Parathyroid adenoma (tissue), 2 donors: ENCODE measurements around the gene ZYG11B.
"Not testable (repeated sequence)": the region's sequence is repeated elsewhere in the genome, so short reads cannot be mapped to it uniquely, and the experiment has no call there.

Experiments used
- H2AFZ ChIP-seq: fragments of 300-600 bp; sonication (generic); one replicate; pipeline ENCODE4 v1.7.0; 2017; ENCODE audit warnings: antibody characterized with exemption, mild to moderate bottlenecking
- H3K27ac ChIP-seq: fragments of 300-600 bp; sonication (generic); one replicate; pipeline ENCODE4 v1.7.0; 2017
- H3K27me3 ChIP-seq: fragments of 300-600 bp; sonication (generic); one replicate; pipeline ENCODE4 v1.7.0; 2017; ENCODE audit warnings: low read length; ENCODE audit not compliant: control insufficient read depth, insufficient read depth
- H3K36me3 ChIP-seq: fragments of 300-600 bp; sonication (generic); one replicate; pipeline ENCODE4 v1.7.0; 2017; ENCODE audit warnings: low read length; ENCODE audit not compliant: control insufficient read depth, insufficient read depth
- H3K4me1 ChIP-seq: fragments of 300-600 bp; sonication (generic); one replicate; pipeline ENCODE4 v1.7.0; 2017; ENCODE audit warnings: control low read depth
- H3K4me2 ChIP-seq: fragments of 300-600 bp; sonication (generic); one replicate; pipeline ENCODE4 v1.7.0; 2017; ENCODE audit warnings: low read length
- H3K4me3 ChIP-seq: fragments of 300-600 bp; sonication (generic); one replicate; pipeline ENCODE4 v1.7.0; 2017; ENCODE audit warnings: low read depth, low read length
- H3K79me2 ChIP-seq: fragments of 300-600 bp; sonication (generic); one replicate; pipeline ENCODE4 v1.7.0; 2017; ENCODE audit warnings: control low read depth
- H3K9ac ChIP-seq: fragments of 300-600 bp; sonication (generic); one replicate; pipeline ENCODE4 v1.7.0; 2017; ENCODE audit warnings: mild to moderate bottlenecking
- H3K9me3 ChIP-seq: fragments of 300-600 bp; sonication (generic); one replicate; pipeline ENCODE4 v1.7.0; 2017; ENCODE audit warnings: low read length; ENCODE audit not compliant: control insufficient read depth
- TF ChIP-seq, protein P1 (sequence below): fragments of 300-600 bp; sonication (generic); IDR thresholded peaks from one replicate; pipeline ENCODE4 v1.7.0; 2017; ENCODE audit warnings: antibody characterized with exemption, mild to moderate bottlenecking
- donor health status: primary hyperparathyroidism.

Gene ZYG11B

DNA sequence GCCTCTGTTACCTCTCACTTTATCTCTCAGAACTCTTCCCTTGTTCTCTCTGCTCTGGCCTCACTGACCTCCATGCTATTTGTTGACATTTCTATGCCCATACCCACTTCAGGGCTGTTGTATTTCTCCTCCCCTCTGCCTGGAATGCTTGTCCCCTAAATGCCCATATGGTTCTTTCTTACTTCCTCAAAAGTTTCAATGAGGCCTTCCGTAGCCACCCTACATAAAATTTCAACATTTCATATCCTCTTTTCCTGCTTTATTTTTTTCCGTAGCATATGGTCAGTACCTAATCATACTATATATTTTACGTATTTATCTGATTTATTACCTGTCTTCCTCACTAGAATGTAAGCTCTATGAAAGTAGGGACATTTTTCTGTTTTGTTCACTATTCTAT is 69.2 kb downstream of the ZYG11B start:
- TF ChIP-seq, protein P1, sequence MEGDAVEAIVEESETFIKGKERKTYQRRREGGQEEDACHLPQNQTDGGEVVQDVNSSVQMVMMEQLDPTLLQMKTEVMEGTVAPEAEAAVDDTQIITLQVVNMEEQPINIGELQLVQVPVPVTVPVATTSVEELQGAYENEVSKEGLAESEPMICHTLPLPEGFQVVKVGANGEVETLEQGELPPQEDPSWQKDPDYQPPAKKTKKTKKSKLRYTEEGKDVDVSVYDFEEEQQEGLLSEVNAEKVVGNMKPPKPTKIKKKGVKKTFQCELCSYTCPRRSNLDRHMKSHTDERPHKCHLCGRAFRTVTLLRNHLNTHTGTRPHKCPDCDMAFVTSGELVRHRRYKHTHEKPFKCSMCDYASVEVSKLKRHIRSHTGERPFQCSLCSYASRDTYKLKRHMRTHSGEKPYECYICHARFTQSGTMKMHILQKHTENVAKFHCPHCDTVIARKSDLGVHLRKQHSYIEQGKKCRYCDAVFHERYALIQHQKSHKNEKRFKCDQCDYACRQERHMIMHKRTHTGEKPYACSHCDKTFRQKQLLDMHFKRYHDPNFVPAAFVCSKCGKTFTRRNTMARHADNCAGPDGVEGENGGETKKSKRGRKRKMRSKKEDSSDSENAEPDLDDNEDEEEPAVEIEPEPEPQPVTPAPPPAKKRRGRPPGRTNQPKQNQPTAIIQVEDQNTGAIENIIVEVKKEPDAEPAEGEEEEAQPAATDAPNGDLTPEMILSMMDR: no peak
- Histone ChIP-seq H3K4me1 (no peaks in the 10 kb centered on the region), H3K4me3 (no peak overlapping the region), H3K27me3 (no peaks in the 10 kb centered on the region), H3K9ac (no peak overlapping the region), H2AFZ (no peak overlapping the region), H3K4me2 (no peak overlapping the region), H3K27ac (no peak overlapping the region), H3K9me3 (no peaks in the 10 kb centered on the region), H3K79me2 (no peaks in the 10 kb centered on the region), H3K36me3 (no peaks in the 10 kb centered on the region)

DNA sequence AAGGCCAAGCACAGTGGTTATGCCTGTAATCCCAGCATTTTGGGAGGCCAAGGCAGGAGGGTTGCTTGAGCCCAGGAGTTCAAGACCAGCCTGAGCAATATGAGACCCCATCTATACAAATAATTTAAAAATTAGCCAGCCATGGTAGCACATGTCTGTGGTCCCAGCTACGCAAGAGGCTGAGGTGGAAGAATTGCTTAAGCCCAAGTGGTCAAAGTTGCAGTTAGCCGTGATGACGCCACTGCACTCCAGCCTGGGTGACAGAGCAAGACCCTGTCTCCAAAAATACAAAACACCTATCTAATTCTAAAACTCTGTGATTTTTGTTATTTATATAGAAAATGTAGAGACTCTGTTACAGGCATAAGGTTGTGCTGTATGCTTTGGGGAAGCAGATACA is 72.1 kb downstream of the ZYG11B start:
- TF ChIP-seq, protein P1: no peak
- Histone ChIP-seq H3K4me3 (no peak overlapping the region), H3K27ac (no peak overlapping the region), H3K4me1 (no peaks in the 10 kb centered on the region), H3K79me2 (no peaks in the 10 kb centered on the region), H3K9me3 (no peaks in the 10 kb centered on the region), H3K4me2 (no peak overlapping the region), H3K27me3 (no peaks in the 10 kb centered on the region), H2AFZ (no peak overlapping the region), H3K9ac (no peak overlapping the region), H3K36me3 (no peaks in the 10 kb centered on the region)

DNA sequence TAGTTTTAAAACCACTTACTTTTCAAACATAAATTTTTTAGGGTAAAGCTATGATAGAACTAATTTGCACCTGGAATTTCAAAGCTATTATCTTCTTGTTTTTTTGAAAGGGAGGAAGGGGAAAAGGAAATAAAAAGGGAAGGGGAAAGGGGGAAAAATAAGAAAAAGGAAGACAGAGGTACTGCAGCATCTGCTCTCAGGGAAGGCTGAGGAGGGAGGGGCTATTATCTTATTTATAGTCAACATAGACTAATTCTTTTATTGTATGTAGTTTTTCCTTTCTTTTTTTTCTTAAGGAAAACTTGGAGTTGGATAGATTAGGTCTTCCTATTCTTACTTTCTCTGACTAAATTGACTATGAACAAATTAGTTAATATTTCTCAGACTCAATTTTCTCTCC is 74.8 kb downstream of the ZYG11B start:
- Histone ChIP-seq H3K27me3 (no peaks in the 10 kb centered on the region), H3K36me3 (no peaks in the 10 kb centered on the region)

DNA sequence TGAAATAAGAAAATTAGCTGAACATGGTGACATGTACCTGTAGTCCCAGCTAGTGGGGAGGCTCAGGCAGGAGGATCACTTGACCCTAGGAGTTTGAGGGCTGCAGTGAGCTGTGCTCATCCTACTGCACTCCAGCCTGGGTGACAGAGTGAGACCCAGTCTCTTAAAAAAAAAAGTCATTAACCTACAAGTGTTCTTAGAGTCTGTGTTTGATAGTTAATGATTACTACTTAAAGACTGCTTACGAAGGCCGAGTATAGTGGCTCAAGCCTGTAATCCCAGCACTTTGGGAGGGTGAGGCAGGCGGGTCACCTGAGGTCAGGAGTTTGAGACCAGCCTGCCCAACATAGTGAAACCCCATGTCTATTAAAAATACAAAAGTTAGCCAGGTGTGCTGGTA is 77.8 kb downstream of the ZYG11B start:
- H3K9ac ChIP-seq, H3K27ac ChIP-seq, H3K79me2 ChIP-seq, H3K36me3 ChIP-seq, H2AFZ ChIP-seq, H3K4me2 ChIP-seq, H3K4me3 ChIP-seq, H3K27me3 ChIP-seq, H3K4me1 ChIP-seq, H3K9me3 ChIP-seq: not testable (repeated sequence)

More for the DNA sequence above, 74.8 kb downstream of the ZYG11B start:
- no peaks in the 10 kb centered on the region for H3K9me3 ChIP-seq
- H3K4me3 ChIP-seq: no peak overlapping the region
- H3K4me2 ChIP-seq: no peak overlapping the region
- TF ChIP-seq, protein P1: no peak
- H2AFZ ChIP-seq: no peak overlapping the region
- no peaks in the 10 kb centered on the region for H3K4me1 ChIP-seq
- no peak overlapping the region for H3K27ac ChIP-seq
- no peak overlapping the region for H3K9ac ChIP-seq
- no peaks in the 10 kb centered on the region for H3K79me2 ChIP-seq

DNA sequence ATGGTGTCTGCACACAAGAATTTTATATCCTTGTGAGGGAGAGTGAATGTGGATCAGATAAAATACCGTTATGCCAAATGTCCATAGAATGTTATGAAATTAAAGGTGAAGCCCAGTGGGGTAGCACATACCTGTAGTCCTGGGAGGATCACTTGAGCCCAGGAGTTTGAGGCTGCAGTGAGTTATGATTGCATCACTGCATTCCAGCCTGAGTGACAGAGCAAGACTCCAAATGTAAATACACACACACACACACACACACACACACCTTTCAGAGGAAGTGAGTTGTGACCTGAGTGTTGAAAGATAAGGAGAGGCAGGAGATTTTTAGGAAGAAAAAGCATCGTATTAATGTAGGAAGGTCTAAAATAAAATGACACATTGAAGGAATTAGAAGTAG is 88.2 kb downstream of the ZYG11B start:
- TF ChIP-seq, protein P1: no peak
- Histone ChIP-seq H3K36me3 (no peaks in the 10 kb centered on the region), H3K79me2 (no peaks in the 10 kb centered on the region)

DNA sequence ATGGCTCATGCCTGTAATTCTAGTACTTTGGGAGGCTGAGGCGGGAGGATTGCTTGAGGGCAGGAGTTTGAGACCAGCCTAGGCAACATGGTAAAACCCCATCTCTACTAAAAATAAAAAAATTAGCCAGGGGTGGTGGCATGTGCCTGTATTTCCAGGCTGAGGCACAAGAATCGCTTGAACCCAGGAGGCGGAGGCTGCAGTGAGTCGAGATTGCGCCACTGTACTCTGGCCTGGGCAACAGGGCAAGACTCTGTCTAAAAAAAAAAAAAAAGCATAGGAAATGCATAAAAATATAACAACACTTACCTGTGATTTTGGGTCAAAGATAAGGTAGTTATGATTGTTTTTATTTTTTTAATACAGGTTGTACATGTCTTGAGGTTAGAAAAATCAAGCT is 94.6 kb downstream of the ZYG11B start:
- not testable (repeated sequence) for H3K4me2 ChIP-seq, H3K27ac ChIP-seq, H3K9me3 ChIP-seq, H3K4me3 ChIP-seq, H2AFZ ChIP-seq, H3K9ac ChIP-seq, H3K36me3 ChIP-seq, H3K79me2 ChIP-seq, H3K27me3 ChIP-seq, H3K4me1 ChIP-seq

More for the DNA sequence above, 88.2 kb downstream of the ZYG11B start:
- no peaks in the 10 kb centered on the region for H3K4me1 ChIP-seq
- H3K4me3 ChIP-seq: no peak overlapping the region
- H3K9ac ChIP-seq: no peak overlapping the region
- no peaks in the 10 kb centered on the region for H3K9me3 ChIP-seq
- no peak overlapping the region for H3K4me2 ChIP-seq
- H3K27me3 ChIP-seq: no peaks in the 10 kb centered on the region
- no peak overlapping the region for H2AFZ ChIP-seq
- no peak overlapping the region for H3K27ac ChIP-seq
